ENCODE measurements around the gene RNF152.
"Not testable (repeated sequence)": the region's sequence is repeated elsewhere in the genome, so short reads cannot be mapped to it uniquely, and the experiment has no call there.

RNF152 gene

GRCh38 chr18:61791031-61791430, 101.8 kb downstream of the RNF152 start:
- no peak overlapping the region for H3K4me3 ChIP-seq (ENCODE audit: control insufficient read depth, low read depth, low read length)
- no peak for TF ChIP-seq CTCF (IDR thresholded peaks at IDR 0.05; ENCODE audit: control insufficient read depth, insufficient read depth, low read depth, low read length, missing control alignments)
- no peak for DNase-seq (ENCODE audit: low read depth)

GRCh38 chr18:61787011-61787670, 105.7 kb downstream of the RNF152 start:
- not testable (repeated sequence) for DNase-seq (ENCODE audit: low read depth); H3K4me3 ChIP-seq (ENCODE audit: control insufficient read depth, low read depth, low read length)

GRCh38 chr18:61785588-61785987, 107.2 kb downstream of the RNF152 start:
- DNase-seq (ENCODE audit: low read depth), result no peak
- TF ChIP-seq CTCF (IDR thresholded peaks at IDR 0.05; ENCODE audit: control insufficient read depth, insufficient read depth, low read depth, low read length, missing control alignments), result no peak
- H3K4me3 ChIP-seq (ENCODE audit: control insufficient read depth, low read depth, low read length), result no peak overlapping the region

GRCh38 chr18:61784834-61785233, 108.0 kb downstream of the RNF152 start:
- TF ChIP-seq CTCF (IDR thresholded peaks at IDR 0.05; ENCODE audit: control insufficient read depth, insufficient read depth, low read depth, low read length, missing control alignments), result no peak
- H3K4me3 ChIP-seq (ENCODE audit: control insufficient read depth, low read depth, low read length), result no peak overlapping the region
- DNase-seq (ENCODE audit: low read depth), result no peak

- TF ChIP-seq CTCF (IDR thresholded peaks at IDR 0.05; ENCODE audit: control insufficient read depth, insufficient read depth, low read depth, low read length, missing control alignments), result no peak
- no peak for DNase-seq (ENCODE audit: low read depth)
- no peak overlapping the region for H3K4me3 ChIP-seq (ENCODE audit: control insufficient read depth, low read depth, low read length)
These were observed 110.3 kb downstream of the RNF152 start for GRCh38 chr18:61782545-61782944.

- H3K4me3 ChIP-seq (ENCODE audit: control insufficient read depth, low read depth, low read length); DNase-seq (ENCODE audit: low read depth): not testable (repeated sequence)
These were observed 116.6 kb downstream of the RNF152 start for GRCh38 chr18:61776201-61776600.

GRCh38 chr18:61774846-61775245, 118.0 kb downstream of the RNF152 start:
- no peak for DNase-seq (ENCODE audit: low read depth)
- no peak overlapping the region for H3K4me3 ChIP-seq (ENCODE audit: control insufficient read depth, low read depth, low read length)
- no peak for TF ChIP-seq CTCF (IDR thresholded peaks at IDR 0.05; ENCODE audit: control insufficient read depth, insufficient read depth, low read depth, low read length, missing control alignments)

- DNase-seq (ENCODE audit: low read depth), result no peak
- no peak for TF ChIP-seq CTCF (IDR thresholded peaks at IDR 0.05; ENCODE audit: control insufficient read depth, insufficient read depth, low read depth, low read length, missing control alignments)
- no peak overlapping the region for H3K4me3 ChIP-seq (ENCODE audit: control insufficient read depth, low read depth, low read length)
These were observed 120.4 kb downstream of the RNF152 start for GRCh38 chr18:61772293-61772848.

All from AG09309 (cell line).